GM12878 (cell line): Measurements from ENCODE around the gene ARPC1A. TPM values are rescaled to one million over a fixed set of nuclear protein-coding genes. Genes with fewer than 3 reads are reported as not detected.

ENCODE experiments used
- ATAC-seq: fragments of 200-7000 bp; cut with Tn5 transposase; 3 replicates; pipeline ENCODE4 v1.9.1; 2020; ENCODE audit warnings: mild to moderate bottlenecking, moderate library complexity
- BruUV-seq: library from RNA; stranded (reverse); fragments of 400-500 nt; replicated peaks from 2 replicates; lab custom pipeline; 2021; lab: Mats Ljungman, UMichigan
- CTCF ChIA-PET: fragments of 300-600 bp; sonication (Branson Sonifier 250); formaldehyde crosslinking; extraction: SDS; loops from one replicate; lab custom pipeline; 2021; ENCODE audit warnings: inconsistent platforms; lab: Yijun Ruan, JAX
- POLR2A ChIA-PET: fragments of 350-600 bp; formaldehyde crosslinking; extraction: SDS; loops from one replicate; lab custom pipeline; 2021; ENCODE audit warnings: inconsistent platforms; lab: Charles Lee
- RAD21 ChIA-PET: fragments of 300-600 bp; sonication (Branson Sonifier 250); formaldehyde crosslinking; loops from one replicate; lab custom pipeline; 2023; ENCODE audit warnings: antibody characterized with exemption; ENCODE audit not compliant: unreplicated experiment; lab: Charles Lee
- SMC1A ChIA-PET: fragments of 300-600 bp; sonication (Branson Sonifier 250); formaldehyde crosslinking; loops from one replicate; lab custom pipeline; 2023; ENCODE audit not compliant: unreplicated experiment, uncharacterized antibody; lab: Charles Lee
- DNase-seq: peaks from one replicate; pipeline ENCODE4 v3.0.0-alpha.2; 2011; ENCODE audit warnings: low read depth, low spot score
- FAIRE-seq: peaks from 3 replicates; lab custom pipeline; 2011; peaks lifted over from hg19 to GRCh38; lab: Jason Lieb, UNC
- H2AFZ ChIP-seq: 2 replicates; pipeline ENCODE4 v1.6.0; 2011; ENCODE audit warnings: low read depth, low read length, control low read depth; ENCODE audit not compliant: control insufficient read depth
- H3K27ac ChIP-seq: 2 replicates; pipeline ENCODE4 v1.5.1; 2011; ENCODE audit warnings: control low read depth; ENCODE audit not compliant: control insufficient read depth, insufficient read depth
- H3K27me3 ChIP-seq, 2 experiments: replicated peaks in 1 of 2; 2 replicates each; pipeline versions ENCODE4 v1.6.0 to v1.6.1; 2011; ENCODE audit warnings: low read length in 1 of 2; ENCODE audit not compliant: control insufficient read depth in 2 of 2, insufficient read depth in 2 of 2
- H3K36me3 ChIP-seq, 2 experiments: 2 replicates each; pipeline ENCODE4 v1.5.1; 2011; ENCODE audit warnings: low read length in 1 of 2; ENCODE audit not compliant: control insufficient read depth in 2 of 2, insufficient read depth in 2 of 2
- H3K4me1 ChIP-seq: 2 replicates; pipeline ENCODE4 v1.6.1; 2011; ENCODE audit warnings: mild to moderate bottlenecking, low read length, moderate library complexity, mixed read lengths; ENCODE audit not compliant: control insufficient read depth, insufficient read depth
- H3K4me2 ChIP-seq: 2 replicates; pipeline ENCODE4 v1.6.0; 2011; ENCODE audit warnings: control low read depth; ENCODE audit not compliant: control insufficient read depth, insufficient read depth
- H3K4me3 ChIP-seq: fragments of 200-600 bp; sonication (generic); 2 replicates; pipeline ENCODE4 v1.5.1; 2016
- H3K79me2 ChIP-seq: 2 replicates; pipeline ENCODE4 v1.6.0; 2011; ENCODE audit warnings: low read length; ENCODE audit not compliant: control insufficient read depth, insufficient read depth
- H3K9ac ChIP-seq: 2 replicates; pipeline ENCODE4 v1.8.0; 2011; ENCODE audit warnings: low read length, control low read depth, mixed read lengths; ENCODE audit not compliant: control insufficient read depth, insufficient read depth
- H3K9me3 ChIP-seq: replicated peaks from 3 replicates; pipeline ENCODE4 v1.5.1; 2011; ENCODE audit warnings: mild to moderate bottlenecking, low read length; ENCODE audit not compliant: control insufficient read depth, insufficient read depth
- H4K20me1 ChIP-seq: 2 replicates; pipeline ENCODE4 v1.6.0; 2011; ENCODE audit not compliant: control insufficient read depth, insufficient read depth
- BMI1 ChIP-seq: fragments of 450-650 bp; IDR thresholded peaks from 2 replicates; pipeline ENCODE4 v1.6.1; 2016; ENCODE audit warnings: mild to moderate bottlenecking, moderate library complexity, borderline replicate concordance
- NFXL1 ChIP-seq: fragments of 450-650 bp; IDR thresholded peaks from 2 replicates; pipeline ENCODE4 v1.6.1; 2017; ENCODE audit warnings: antibody characterized with exemption, mild to moderate bottlenecking, borderline replicate concordance
- PAX8 ChIP-seq: fragments of 450-650 bp; IDR thresholded peaks from 2 replicates; pipeline ENCODE4 v1.6.1; 2017; ENCODE audit warnings: mild to moderate bottlenecking, moderate library complexity
- POLR2A ChIP-seq: IDR thresholded peaks from 2 replicates; pipeline ENCODE4 v1.6.1; 2011; ENCODE audit warnings: low read depth, mild to moderate bottlenecking, low read length
- POLR2AphosphoS2 ChIP-seq: IDR thresholded peaks from 2 replicates; pipeline ENCODE4 v1.6.1; 2011; ENCODE audit warnings: low read depth, mild to moderate bottlenecking, low read length, improper control_type of control experiment, moderate library complexity
- SMAD1 ChIP-seq: fragments of 450-650 bp; IDR thresholded peaks from 2 replicates; pipeline ENCODE4 v1.6.1; 2018; ENCODE audit warnings: mild to moderate bottlenecking, low read depth; ENCODE audit not compliant: partially characterized antibody
- SPI1 ChIP-seq: IDR thresholded peaks from 2 replicates; pipeline ENCODE4 v1.6.1; 2011; ENCODE audit warnings: low read depth, mild to moderate bottlenecking, low read length, moderate library complexity, borderline replicate concordance; ENCODE audit not compliant: insufficient read depth
- WGBS: methylation state at CpG from one replicate; pipeline ENCODE4 v1.1.6; 2016; ENCODE audit warnings: low lambda C conversion rate; ENCODE audit not compliant: insufficient replicate concordance, insufficient coverage; ENCODE audit errors: missing lambda C conversion rate; 5-methylcytosine and 5-hydroxymethylcytosine counted together
- in situ Hi-C: fragments of 300-500 bp; cut with MboI; formaldehyde crosslinking; loops from 9 replicates; pipeline ENCODE4 v1.14.3; 2018; ENCODE audit warnings: mixed read lengths
- intact Hi-C: fragments of 100-400 bp; cut with micrococcal nuclease; formaldehyde crosslinking; loops from one replicate; pipeline ENCODE4 v1.14.2; 2022; ENCODE audit not compliant: unreplicated experiment
- polyA plus RNA-seq, 11 experiments: library from polyadenylated mRNA; depleted of rRNA in 4 of 11; unstranded in 6 of 11; stranded (reverse) in 5 of 11; fragments of >200 nt; fragmentation: Nextera tagmentation in 4 of 11; fragmentation: Illumina TruSeq in 1 of 11; extraction: Ambion mirVana in 4 of 11; extraction: Trizol in 1 of 11; gene quantifications; 1 replicate in 1 of 11; 2 replicates in 10 of 11; pipeline versions ENCODE4 v1.2.1 to v1.2.3, GENCODE V29; 2011 to 2016; ENCODE audit warnings: inconsistent platforms in 2 of 11, missing spikeins in 2 of 11, low read depth in 1 of 11
- total RNA-seq, 4 experiments: library from RNA; depleted of rRNA in 3 of 4; stranded (reverse); fragments of >200 nt in 3 of 4; fragmentation: Illumina TruSeq in 1 of 4; extraction: Trizol in 1 of 4; gene quantifications; 2 replicates each; pipeline versions ENCODE4 v1.2.1 to v1.2.3, GENCODE V29; 2013 to 2021
- TF ChIP-seq, protein P1 (sequence below): fragments of 450-650 bp; IDR thresholded peaks from 2 replicates; pipeline ENCODE4 v1.6.1; 2017; ENCODE audit warnings: mild to moderate bottlenecking, moderate library complexity

ARPC1A gene
- total and polyA plus RNA-seq, 10 of the 15 experiments (the other 5 are each of a cell fraction or from before 2014, with no cell fraction given): 42.3 to 152 (median 72.1) TPM

DNA sequence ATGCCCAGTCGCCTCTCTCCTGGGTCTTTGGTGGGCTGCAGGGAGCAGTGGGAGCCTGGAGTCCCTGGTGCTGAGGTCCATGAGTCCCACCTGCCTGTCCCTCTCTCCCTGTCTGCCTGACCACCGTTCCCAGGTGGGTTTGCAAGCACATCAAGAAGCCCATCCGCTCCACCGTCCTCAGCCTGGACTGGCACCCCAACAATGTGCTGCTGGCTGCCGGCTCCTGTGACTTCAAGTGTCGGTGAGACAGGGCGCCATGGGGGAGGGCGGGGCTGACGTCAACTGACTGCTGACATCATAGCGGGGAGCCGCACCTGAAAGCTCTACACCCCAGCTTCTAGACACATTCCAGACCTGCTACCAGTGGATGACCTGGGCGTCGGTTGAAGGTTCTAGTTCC is 64.1 kb downstream of the ARPC1A start:
- H3K79me2 ChIP-seq: no peaks in the 10 kb centered on the region; the same call in 1 of the 2 replicates
- RAD21 ChIA-PET: no interaction called here
- no peak overlapping the region for H2AFZ ChIP-seq
- H3K27ac ChIP-seq: no peak overlapping the region
- peaks cover 42 to 58% of the 10 kb centered on the region in 2 experiments for H3K36me3 ChIP-seq
- DNase-seq (no peak), FAIRE-seq (no peak), ATAC-seq (no peak)
- no peak overlapping the region for H3K4me2 ChIP-seq
- BruUV-seq: no TSS peak
- H3K9me3 ChIP-seq: no peaks in the 10 kb centered on the region
- no peak overlapping the region for H3K4me3 ChIP-seq
- no peaks in the 10 kb centered on the region for H4K20me1 ChIP-seq
- intact Hi-C loops: no loop called here
- peaks cover 4% of the 10 kb centered on the region; the same call in 1 of the 2 replicates for H3K4me1 ChIP-seq
- TF ChIP-seq SMAD1 (no peak), BMI1 (no peak), PAX8 (no peak), SPI1 (no peak), NFXL1 (no peak), POLR2AphosphoS2 (no peak), POLR2A (peak; percentile 55; the same call in 1 of the 2 replicates)
- TF ChIP-seq, protein P1, sequence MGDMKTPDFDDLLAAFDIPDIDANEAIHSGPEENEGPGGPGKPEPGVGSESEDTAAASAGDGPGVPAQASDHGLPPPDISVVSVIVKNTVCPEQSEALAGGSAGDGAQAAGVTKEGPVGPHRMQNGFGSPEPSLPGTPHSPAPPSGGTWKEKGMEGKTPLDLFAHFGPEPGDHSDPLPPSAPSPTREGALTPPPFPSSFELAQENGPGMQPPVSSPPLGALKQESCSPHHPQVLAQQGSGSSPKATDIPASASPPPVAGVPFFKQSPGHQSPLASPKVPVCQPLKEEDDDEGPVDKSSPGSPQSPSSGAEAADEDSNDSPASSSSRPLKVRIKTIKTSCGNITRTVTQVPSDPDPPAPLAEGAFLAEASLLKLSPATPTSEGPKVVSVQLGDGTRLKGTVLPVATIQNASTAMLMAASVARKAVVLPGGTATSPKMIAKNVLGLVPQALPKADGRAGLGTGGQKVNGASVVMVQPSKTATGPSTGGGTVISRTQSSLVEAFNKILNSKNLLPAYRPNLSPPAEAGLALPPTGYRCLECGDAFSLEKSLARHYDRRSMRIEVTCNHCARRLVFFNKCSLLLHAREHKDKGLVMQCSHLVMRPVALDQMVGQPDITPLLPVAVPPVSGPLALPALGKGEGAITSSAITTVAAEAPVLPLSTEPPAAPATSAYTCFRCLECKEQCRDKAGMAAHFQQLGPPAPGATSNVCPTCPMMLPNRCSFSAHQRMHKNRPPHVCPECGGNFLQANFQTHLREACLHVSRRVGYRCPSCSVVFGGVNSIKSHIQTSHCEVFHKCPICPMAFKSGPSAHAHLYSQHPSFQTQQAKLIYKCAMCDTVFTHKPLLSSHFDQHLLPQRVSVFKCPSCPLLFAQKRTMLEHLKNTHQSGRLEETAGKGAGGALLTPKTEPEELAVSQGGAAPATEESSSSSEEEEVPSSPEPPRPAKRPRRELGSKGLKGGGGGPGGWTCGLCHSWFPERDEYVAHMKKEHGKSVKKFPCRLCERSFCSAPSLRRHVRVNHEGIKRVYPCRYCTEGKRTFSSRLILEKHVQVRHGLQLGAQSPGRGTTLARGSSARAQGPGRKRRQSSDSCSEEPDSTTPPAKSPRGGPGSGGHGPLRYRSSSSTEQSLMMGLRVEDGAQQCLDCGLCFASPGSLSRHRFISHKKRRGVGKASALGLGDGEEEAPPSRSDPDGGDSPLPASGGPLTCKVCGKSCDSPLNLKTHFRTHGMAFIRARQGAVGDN: no peak
- POLR2A ChIA-PET: interaction anchor here (0.6 kb wide), 1 partner anchor 14 kb away, joined by 3 read pairs; no protein-coding TSS in a partner anchor
- CTCF ChIA-PET: no interaction called here
- in situ Hi-C loops: no loop called here
- no peak overlapping the region for H3K9ac ChIP-seq
- WGBS: 95% methylated on average over 13 of the region's 13 CpGs
- H3K27me3 ChIP-seq: no peaks in the 10 kb centered on the region
- SMC1A ChIA-PET: interaction anchor here (0.8 kb wide), 1 partner anchor 162 kb away, joined by 3 read pairs; the partner anchor contains the start of gene FAM200A
